Activated T-helper 1 cell treated with anti-CD3 and anti-CD28 coated beads, Interleukin-2, amount 50 U/mL, for 16 hours (primary cell): ENCODE measurements around the gene OR5B17.
"Not testable (repeated sequence)": the region's sequence is repeated elsewhere in the genome, so short reads cannot be mapped to it uniquely, and the experiment has no call there.

Experiments
- DNase-seq, 2 donors: peaks; one replicate each; pipeline ENCODE4 v3.0.0-alpha.2; 2020; ENCODE audit warnings: low read depth in 1 of 2, low spot score in 1 of 2

Gene OR5B17

GRCh38 chr11:58358969-58359368 lies at the start of gene OR5B17:
Gene OR5B17, minus strand, starts transcription at chr11:58359069. Its CDS starts 0 bp downstream, at chr11:58359069.
- DNase-seq: no peak

- DNase-seq: no peak
Observed at GRCh38 chr11:58406774-58407173, 47.9 kb upstream of the OR5B17 start, which contains the start of gene OR5B3. Gene OR5B3, minus strand, starts transcription at chr11:58406874. Its CDS starts 3,465 bp downstream, at chr11:58403409.

GRCh38 chr11:58399622-58400021 lies 40.8 kb upstream of the OR5B17 start:
- DNase-seq: not testable (repeated sequence)

GRCh38 chr11:58395581-58395980 lies 36.7 kb upstream of the OR5B17 start:
- no peak for DNase-seq

GRCh38 chr11:58394195-58394594 lies 35.3 kb upstream of the OR5B17 start:
- no peak for DNase-seq

- no peak for DNase-seq
Observed at GRCh38 chr11:58392746-58393145, 33.9 kb upstream of the OR5B17 start.

GRCh38 chr11:58391879-58392278 lies 33.0 kb upstream of the OR5B17 start:
- DNase-seq: no peak

- no peak for DNase-seq
Observed at GRCh38 chr11:58390551-58391063, 31.7 kb upstream of the OR5B17 start.

GRCh38 chr11:58354727-58355126 lies 4.1 kb downstream of the OR5B17 start:
- no peak for DNase-seq

- no peak for DNase-seq
Observed at GRCh38 chr11:58345204-58345603, 13.7 kb downstream of the OR5B17 start.

GRCh38 chr11:58334708-58335107 lies 24.2 kb downstream of the OR5B17 start:
- DNase-seq: no peak

GRCh38 chr11:58330861-58331260 lies 28.0 kb downstream of the OR5B17 start:
- no peak for DNase-seq

- DNase-seq: no peak
Observed at GRCh38 chr11:58318532-58318931, 40.3 kb downstream of the OR5B17 start.

GRCh38 chr11:58316142-58316541 lies 42.7 kb downstream of the OR5B17 start:
- DNase-seq: no peak
